ENCODE results near the gene BTBD6.

Gene BTBD6

DNA sequence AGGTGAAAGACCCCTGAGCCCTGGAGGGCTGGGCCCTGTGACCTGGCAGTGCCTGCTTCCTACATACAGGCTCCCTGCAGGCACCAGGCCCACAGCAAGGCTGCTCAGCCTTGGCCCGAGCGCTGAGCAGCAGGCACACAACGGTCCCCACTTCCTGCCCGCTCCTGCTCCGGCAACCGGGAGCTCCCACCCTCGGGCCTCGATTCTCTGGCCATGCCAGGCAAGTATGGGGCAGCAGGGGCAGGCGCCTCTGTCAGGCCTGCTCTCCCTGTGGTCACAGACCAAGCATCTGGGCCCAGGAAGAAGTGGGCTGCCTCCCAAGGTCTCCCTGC lies 36.6 kb upstream of the BTBD6 start:
- no peak for DNase-seq

DNA sequence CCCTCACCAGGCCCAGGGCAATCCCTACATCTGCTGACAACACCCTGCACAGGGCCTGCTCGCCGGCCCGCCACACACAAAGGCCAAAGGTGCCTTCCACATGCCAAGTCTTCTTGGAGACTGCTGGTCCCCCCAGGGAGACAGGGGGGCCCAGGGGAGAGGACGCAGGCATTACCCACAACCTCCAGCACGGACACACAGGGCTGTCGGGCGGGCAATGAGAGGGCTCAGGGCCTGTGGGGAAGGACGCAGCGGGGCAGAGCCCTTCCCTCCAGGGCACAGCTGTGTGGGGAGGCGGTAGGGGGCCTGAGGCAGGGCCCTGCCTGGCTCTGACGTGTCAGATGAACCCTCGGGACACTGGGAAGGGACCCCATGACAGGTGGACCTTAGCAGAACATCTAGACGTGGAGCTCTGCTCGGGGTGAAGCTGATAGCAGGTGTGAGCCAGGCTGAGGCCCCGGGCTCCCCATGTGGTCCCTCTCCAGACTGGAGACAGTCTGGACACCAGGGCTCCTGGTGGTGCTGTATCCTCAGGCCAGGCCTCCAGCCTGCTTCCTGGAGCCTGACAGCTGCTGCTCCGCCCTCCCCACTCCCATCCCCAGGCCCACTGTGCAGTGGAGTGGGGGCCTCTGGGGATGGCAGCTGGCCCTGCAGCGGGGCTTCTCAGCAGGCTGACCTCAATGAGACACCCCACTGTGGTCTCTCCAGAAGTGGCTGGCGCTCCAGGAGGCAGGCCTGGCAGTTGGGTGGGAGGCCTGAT lies 35.6 kb upstream of the BTBD6 start:
- no peak for DNase-seq

DNA sequence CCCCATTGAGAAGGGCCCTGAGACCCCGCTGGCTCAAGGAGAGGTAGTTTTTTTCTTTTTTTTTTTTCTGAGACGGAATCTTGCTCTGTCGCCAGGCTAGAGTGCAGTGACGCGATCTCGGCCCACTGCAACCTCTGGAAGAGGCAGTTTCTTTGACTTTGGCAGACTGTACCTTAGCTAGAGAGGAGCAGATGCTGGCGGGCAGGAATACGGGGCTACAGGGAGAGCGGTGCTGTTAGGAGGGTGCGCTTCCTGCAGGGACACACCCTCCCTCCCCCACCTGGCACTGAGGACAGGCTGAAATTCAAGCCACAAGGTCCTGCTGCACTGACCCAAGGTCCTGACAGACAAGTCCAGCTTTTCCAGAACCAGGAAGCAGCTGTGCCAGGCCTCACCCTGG lies 35.0 kb upstream of the BTBD6 start:
- DNase-seq: no peak

DNA sequence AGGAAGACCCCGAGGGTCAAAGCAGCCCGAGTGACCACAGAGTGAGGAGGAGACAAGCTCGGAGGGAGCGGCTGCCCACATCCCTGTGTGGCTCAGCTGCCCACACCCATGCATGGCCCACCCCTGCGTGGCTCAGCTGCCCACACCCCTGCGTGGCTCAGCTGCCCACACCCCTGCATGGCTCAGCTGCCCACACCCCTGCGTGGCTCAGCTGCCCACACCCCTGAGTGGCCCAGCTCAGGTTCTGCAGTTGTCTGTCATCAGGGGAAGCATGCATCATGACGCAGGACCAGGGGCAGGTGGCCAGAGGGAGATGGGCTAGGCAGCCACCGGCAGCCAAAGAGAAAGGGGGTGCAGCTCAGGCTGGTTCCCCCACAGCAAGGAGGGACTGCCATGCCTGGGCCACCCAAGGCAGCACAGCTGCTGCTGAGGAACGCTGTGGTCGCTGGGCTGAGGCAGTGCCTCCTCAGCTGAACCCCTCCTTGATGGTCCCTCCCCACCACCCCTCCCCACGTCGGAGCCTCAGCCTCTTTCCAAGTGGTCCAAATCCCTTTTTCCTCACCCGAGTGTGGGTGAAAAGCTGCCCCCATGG lies 33.9 kb upstream of the BTBD6 start:
- no peak for DNase-seq

DNA sequence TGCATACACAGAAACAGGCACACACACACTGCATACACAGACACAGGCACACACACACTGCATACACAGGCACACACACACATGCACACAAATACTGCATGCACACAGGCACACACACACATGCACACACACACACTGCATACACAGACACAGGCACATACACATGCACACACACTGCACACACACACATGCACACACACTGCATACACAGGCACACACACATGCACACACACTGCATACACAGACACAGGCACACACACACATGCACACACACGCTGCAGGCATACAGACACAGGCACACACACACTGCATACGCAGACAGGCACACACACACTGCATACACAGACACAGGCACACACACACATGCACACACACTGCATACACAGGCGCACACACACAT lies 32.7 kb upstream of the BTBD6 start:
- no peak for DNase-seq

DNA sequence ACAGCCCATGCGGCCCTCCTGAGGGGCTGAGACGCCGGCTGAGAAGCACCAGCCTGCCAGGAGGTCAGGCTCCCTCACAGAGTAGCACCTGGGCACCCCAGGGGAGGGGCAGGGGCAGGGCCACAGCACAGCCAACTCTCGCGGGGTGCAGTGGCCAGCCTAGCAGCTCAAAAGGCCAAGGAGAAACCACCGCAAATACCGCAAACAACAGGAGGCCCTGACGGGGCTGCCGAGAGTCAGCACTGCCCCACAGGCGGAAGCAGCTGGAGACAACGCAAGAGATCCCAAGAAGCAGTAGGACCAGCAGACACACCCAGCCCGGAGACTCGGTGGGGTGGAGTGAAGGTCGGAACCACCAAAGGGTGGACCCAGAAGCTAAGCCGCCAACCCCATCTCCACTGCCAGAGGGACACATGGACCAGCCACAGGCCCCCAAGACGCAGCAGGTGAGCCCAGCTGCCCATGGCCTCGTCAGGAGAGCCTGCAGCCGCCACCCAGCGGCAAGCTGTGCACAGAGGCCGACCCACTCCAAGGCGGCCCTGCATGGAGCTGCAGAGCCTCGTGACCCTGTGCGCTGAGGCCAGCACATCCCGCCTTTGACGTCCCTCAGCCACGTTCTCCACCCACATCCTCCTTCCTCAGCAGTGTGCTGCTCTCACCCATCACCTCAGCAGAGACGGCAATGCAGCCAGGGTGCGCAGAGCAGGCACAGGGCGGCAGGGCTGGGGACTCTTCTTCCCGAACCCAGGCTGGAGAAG lies 31.7 kb upstream of the BTBD6 start:
- DNase-seq: no peak

DNA sequence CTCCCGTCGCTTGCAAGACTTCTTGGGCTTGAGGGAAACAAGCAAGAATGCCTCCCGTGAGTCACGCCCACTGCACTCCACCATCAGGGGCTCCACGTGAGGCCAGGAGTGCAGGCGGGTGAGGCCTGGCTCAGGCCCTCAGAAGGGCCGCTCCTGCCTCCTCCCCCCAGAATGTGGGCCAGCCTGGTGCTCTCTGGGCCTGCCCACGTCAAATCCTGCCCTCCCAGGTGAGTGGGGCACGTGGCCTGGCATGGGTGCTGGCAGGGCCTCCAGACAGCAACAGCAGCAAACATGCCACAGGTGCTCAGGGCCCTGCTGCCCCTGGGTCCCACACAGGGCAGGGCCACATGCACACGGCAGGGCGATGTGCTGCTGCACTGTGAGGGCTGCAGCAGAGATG lies 30.6 kb upstream of the BTBD6 start:
- no peak for DNase-seq

DNA sequence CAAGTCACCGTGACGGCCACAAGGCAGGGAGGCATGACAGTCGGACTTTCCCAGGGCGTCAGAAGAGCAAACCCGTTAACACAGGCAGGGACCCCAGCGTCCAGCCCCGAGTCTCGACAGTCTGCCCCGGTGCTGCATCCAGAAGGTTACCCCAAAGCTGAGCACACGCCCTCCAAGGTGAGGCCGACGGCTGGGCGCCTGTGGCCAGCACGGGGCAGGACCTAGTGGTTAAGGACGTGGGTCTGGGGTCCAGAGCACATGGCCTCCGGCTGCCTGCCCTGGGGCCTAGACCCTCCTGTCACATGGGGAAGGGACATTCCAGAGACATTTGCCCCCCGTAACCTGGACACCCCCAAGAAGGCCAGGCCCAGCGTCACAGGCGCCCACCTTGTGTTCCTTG lies 29.7 kb upstream of the BTBD6 start:
- DNase-seq: no peak

DNA sequence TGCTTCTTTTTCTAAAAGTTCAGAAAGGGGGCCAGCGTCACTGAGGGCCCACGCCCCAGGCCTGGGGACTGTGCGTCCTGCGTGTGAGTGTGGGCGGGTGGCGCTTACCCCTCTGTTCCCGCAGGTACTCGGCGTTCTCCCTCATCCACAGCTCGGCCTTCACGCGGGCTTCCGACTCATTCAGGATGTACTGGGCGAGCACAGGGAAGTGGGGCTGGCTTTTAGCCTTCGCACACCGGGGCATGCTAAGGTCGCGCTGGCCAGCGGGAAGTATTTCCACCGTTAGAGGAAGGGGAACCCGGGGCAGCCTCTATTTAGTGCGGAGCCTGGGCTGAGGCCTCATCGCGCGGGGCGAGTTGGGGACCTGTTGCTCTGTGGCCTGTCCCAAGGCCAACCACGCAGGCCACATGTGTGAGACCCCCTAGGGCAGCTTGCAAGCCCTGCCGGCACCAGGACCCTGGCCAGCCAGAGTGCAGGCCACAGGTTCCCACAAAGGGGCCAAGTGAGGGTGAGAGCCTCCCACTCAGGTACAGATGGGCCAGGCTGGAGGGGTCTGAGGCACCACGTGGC lies 29.2 kb upstream of the BTBD6 start:
- DNase-seq: no peak

DNA sequence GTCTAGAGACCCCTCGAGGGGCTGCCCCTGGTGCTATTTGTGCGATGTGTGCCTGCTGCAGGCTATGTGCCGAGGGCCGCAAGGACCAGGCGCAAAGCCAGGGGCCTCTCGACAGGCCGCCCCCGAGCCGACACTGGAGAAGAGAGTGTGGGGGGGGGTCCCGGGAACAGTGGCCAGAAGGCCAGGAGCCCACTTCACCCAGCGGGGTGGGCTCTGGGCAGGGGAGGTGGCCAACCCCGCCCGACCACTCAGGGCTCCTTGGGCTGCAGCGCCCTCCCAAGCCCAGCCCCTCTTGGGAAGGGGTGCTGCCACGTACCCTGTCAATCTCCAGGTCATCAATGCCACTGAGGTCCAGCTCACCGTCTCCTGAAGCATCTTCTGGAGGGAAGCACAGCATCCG lies 28.6 kb upstream of the BTBD6 start:
- no peak for DNase-seq

DNA sequence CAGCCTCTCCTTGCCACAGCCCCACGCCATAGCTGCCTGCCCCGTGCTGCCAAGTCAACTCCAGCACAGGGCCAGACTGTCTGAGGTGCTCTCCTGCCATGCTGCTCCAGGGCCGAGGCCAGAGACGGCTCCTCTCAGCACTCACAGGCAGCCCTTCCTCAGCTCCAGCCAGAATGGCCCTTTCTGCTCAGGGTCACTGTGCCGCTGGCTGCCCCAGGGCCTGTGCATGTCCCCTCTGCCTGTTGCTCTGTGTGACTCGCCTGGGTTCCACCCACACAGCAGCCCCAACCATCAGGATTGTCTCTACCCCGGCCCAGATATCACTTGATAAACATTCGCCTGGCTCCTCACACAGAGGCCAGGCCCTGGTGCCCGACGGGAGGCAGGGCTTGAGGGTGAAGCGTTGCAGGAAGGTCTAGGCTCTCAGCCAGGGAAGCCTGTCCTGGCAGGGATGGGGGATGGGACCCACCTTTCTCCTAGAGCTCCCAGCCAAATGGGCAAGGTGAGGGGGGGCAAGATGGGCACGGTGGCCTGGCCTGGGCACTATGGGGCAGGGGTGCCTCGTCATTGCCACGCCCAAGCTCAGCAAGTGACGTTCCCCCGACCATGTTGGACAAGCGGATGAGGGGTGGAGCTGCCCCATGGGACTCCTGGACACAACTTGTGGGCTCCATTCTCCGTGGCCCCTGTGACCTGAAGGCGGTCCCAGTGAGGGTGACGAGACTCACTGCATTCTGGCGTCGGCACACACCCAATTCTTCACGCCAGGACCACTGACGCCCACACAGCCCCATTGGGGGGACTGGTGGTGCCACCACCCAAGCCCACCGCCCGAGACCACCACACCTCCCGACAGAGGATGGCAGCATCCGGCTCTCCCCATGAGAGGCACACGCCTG lies 27.4 kb upstream of the BTBD6 start:
- DNase-seq: no peak

DNA sequence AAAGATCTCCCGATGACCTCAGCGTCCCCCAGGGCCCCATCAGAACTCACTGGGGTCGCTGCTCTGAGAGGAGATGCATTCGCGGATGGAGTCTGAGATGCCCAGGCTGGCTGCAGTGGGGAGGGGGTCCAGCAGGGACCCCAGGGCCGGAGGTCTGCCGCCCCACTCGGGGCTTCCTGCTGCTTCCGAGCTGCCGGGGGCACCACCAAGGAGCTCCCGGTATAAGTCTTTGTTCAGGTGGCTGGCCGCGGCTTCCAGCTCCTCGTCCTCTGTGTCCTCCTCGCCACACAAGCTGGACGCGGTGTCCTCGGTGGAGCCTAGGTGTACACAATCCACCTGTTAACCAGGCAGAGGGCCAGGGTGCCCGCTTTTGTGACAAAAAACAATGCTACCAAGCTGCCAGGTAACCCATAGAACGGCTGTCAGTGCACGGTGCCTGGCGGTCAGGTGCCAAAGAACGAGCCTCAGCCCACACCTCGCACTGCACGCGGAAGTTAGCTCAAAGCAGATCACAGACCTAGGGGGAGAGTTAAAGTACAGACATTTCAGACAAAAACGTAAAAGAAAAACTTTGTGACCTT lies 26.6 kb upstream of the BTBD6 start:
- no peak for DNase-seq

DNA sequence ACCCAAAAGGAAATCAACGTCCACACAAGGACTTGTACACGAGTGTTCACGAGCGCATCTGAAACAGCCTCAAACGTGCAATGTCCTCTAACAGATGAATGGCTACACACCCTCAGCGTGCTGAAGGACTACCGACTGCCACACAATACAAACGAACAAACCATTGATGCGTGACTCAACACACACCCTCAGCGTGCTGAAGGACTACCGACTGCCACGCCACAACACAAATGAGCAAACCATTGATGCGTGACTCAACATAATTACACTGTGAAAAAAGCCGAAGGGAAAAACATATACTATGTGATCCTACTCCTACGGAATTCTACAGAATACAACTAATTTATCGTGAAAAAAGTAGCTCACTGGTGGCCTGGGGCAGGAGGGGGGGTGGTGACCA lies 25.1 kb upstream of the BTBD6 start:
- DNase-seq: no peak

DNA sequence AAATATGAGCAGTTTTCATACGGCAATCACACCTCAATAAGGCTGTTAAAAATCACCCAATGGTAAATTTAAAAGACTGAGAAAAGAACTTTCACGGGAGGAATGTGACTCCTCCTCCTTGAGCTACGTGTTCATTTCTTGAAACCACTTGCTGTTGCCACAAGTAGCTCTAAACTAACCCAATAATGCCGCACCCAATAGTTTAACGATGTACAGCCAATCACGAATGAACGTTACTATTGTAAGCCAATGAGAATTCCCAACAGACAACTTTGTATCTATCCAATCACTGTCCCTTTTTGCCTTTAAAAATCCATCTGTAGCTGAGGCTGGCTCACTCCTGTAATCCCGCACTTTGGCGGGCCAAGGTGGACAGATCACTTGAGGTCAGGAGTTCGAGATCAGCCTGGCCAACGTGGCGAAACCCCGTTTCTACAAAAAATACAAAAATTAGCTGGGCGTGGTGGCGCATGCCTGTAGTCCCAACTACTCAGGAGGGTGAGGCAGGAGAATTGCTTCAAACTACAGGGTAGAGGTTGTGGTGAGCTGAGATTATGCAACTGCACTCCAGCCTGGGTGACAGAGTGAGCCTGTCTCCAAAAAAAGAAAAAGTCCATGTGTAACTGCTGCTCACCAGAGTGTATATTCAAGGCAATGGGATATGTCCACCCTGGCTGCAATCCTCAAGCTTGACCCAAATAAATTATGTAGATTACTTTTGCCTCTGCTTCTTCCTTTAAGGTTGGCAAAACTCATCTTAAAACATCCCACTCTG lies 24.4 kb upstream of the BTBD6 start:
- no peak for DNase-seq

DNA sequence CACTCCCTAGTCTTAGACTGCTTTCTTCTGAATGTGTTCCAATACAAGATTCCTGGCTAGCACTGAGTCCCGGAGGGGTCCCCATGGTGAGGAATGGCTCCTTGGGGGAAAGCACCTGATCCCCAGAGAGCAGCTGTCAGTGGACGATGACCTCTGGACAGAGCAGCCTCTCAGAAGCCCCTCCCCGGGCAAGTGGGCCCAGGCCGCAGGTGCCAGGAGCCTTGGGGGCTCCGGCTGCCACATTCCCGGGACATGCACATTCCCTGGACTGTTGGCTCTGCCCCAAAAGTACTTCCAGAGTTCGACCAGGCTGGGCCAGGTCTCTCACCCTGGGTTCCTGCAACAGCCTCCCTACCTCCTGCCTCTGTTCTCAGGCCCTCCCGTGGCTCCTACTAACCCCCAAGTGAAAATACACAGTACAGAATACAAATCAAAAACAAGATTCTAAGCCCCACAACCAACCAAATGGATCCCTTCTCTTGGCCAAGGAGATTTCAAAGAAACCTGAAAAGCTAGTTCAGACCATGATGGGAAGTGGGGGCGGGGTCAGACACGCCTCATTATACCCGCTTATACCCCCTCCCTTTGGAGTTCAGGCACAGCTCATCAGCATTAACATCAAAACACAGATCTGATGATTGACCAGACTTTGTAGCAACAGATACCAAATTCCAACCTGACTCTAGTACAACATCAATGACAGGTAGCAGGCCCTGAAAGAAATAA lies 23.3 kb upstream of the BTBD6 start:
- DNase-seq: no peak

DNA sequence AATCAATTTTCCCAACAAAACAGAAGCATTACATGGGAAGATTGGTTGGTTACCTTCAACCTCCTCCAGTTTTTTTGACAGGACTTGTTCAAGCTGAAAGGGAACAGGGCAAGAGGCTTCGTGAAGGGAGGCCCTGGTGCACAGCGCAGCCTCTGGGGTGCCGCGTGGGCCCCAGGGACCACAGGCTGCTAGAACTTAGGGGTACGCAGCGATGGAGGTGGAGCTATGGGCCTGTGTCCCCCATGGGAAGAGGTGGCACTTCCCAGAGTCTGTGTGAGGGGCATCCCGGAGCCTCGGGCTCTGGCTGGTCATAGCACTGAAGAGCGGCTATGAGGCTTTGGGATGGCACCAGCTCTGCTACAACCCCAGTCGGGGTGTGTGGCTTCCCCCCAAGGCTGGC lies 22.1 kb upstream of the BTBD6 start:
- no peak for DNase-seq

DNA sequence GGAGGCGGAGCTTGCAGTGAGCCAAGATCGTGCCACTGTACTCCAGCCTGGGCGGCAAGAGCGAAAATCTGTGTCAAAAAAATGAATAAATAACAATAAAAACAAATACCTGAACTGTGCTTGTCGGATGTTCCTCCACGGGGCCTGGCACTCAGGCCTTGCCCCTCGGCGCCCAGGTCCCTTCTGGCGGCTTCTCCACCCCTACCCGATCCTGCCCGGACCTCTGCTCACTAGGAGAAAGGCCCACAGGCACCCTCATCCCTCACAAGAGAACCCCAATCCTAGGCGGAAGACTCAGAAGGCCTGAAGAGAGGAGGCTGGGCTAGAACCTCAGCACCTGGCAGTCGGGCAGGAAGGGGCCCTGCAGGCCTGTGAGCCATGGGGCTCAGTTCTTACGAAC lies 21.0 kb upstream of the BTBD6 start:
- DNase-seq: no peak

DNA sequence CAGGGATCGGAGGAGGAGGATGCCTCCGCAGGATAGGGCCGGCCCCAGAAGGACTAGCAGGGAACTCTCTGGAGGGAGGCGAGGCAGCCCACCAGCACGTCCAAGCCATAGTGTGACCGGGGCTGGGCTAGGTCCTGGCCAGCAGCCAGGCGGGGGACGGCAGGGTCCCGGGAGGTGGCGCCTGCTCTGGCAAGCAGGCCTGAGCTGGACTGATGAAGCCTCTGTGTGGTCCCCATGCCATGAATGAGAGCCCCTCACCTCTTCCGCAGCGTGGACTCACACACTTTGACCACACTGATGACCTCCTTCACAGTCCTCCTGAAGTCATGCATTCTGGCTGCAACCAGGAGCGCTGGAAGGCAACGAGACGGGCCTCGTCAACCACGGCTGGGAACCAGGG lies 19.8 kb upstream of the BTBD6 start:
- no peak for DNase-seq

DNA sequence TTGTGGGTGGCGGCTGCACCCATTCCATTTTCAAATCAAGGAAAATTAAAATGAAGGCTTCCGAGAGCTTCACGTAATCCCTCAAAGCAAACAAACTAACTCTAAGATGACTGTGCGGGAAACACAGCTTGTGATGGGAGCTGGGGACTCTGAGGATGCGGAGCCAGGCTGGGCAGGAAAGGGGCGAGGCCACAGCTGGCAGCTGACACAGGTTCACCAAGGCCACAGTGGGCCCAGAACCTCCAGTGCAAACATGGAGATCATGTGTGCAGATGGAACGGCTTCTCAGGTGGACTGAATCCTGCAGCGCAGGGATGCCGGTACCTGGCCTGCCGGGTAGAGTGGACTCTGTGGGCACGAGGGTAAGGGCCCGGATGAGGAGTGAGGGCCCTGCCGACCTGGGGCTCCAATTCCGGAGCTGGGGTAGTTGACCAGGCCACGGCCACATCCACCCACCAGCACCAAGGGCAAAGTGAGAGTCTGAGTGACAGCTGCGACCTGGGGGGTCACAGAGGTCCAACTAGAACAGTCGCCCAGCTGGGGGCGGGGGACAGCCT lies 19.2 kb upstream of the BTBD6 start:
- no peak for DNase-seq

DNA sequence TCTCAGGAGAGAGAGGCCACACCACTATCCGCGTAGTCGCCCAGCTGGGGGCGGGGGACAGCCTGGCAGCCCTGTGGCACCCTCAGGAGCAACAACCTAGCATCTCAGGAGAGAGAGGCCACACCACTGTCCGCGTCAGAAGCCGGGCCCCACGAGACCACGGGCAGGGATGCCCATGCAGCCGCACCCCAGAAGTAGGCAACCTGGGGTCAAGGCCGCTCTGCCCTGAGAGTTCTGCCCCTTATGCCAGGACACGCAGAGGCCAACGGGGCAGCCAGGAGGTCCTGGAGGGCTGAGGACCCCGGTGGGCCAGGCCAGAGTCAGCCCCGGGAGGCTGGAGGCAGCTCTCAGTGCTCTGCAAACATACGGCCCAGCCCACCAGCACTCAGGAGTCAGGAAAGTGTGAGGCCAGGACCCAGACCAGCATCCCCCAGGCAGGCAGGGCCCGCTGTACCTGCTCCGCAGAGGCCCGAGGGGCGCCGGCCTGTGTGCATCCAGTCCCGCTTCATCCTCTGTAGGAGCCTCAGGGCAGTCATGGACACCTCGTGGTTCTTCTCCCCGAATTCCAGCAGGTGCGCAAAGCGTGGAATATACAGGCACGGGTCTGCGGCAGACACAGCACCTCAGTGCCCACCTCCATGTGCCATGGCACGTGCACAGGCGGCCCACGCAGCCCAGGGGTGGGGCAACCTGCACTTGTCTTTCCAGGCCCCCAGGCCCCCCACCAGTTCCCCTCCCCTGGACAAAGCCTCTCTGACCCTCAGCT lies 7.3 kb upstream of the BTBD6 start:
- DNase-seq: no peak

Measured in NCI-H1694 treated with DMSO at 0.1 percent for 48 hours (cell line).